CD4-positive, alpha-beta T cell treated with Interferon alpha-2 for 1 hour (primary cell): ENCODE results near the gene SDS.

Experiments used
- DNase-seq, 2 donors: peaks; one replicate each; pipeline ENCODE4 v3.0.0-alpha.2; 2020 to 2022

Gene SDS

DNA sequence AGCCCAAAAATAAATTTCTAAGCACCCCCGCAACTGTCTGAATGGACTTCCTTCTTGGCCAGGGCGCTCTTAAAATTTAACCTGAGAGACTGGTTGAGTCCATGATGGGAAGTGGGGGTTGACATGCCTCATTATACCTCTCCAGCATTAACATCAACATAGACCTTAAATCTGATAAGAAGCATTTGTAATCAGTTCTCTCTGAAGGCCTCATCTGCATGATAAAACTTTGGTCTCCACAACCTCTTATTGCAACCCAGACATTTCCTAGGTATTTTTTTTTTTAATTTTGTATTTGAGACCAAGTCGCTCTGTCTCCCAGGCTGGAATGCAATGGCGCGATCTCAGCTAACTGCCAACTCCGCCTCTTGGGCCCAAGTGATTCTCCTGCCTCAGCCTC is 58.4 kb downstream of the SDS start:
- DNase-seq = no peak
